Measurements from ENCODE around the gene MIPOL1. TPM values are rescaled to one million over a fixed set of nuclear protein-coding genes. Genes with fewer than 3 reads are reported as not detected.

Gene MIPOL1
- total and polyA plus RNA-seq, 2 of the 13 experiments (the other 11 are each of a cell fraction or from before 2014, with no cell fraction given) = 8.6 to 34.2 TPM

DNA sequence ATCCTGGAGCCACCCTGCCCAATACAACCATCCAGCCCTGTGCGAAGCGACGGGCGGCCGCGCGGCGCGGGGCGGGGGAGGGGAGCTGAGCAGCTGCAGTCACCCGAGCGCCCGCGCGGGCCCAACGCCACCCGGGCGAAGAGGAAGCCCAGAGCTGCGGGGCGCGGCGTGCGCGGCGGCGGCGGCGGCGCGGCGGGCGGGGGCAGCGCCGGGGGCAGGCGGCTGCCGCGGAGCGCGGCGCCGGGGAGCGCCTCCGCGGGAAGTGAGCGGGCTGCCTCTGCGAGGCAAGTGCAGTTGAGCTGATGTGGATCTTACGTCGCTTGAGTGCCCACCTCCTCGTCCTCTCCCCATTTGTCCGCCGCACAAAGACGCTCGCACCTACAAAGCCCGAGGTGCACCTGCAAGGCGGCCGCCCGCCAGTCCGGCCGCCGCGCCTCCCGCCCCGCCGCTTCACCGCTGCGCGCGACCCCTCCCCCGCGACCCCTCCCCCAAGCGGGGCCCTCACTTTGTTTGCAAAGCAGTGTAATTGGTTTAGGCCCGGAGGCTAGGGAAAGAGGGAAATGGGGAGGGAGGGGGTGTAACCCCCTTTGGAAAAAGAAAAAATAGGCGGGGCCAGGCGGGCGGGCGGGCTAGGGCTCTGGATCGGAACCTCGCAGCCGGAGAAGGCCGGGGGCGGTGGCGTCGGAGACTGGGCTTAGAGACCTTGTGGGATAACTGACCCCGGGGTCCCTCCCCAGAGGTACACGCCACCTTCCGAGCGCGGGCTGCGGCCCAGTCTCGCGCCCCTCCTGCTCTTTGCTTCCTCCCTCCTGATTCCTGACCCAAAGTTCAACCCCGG, 397.5 kb downstream of the MIPOL1 start, which contains the start of the genes FOXA1 and TTC6:
Gene FOXA1 (minus strand): TSS at position 279 of the 838 bp plus-strand sequence. CDS start 277 bp downstream, at position 2.
Gene TTC6 (plus strand): TSS at position 659 of the 838 bp plus-strand sequence. CDS start 26,436 bp downstream, outside the sequence.
- Histone ChIP-seq H4K20me1 (ENCODE audit: insufficient read depth, low read length) (no peaks in the 10 kb centered on the region), H3K36me3 (replicated peaks in 1 of 2; ENCODE audit: control insufficient read depth in 1 of 2, insufficient read depth in 2 of 2, low read length in 2 of 2) (peaks cover 14% of the 10 kb centered on the region in 2 experiments), H3K9ac (ENCODE audit: insufficient read depth, low read depth, low read length) (peak within 1 kb of the TSS; percentile 94), H3K79me2 (ENCODE audit: insufficient read depth, low read length) (peaks cover 70% of the 10 kb centered on the region), H3K4me2 (ENCODE audit: low read depth, low read length) (peak within 1 kb of the TSS; percentile 92), H3K4me1 (ENCODE audit: insufficient read depth, low read length) (peaks cover 38% of the 10 kb centered on the region), H3K27ac (ENCODE audit: extremely low read length, insufficient read depth, low read length) (peak within 1 kb of the TSS; percentile 96), H3K27me3 (ENCODE audit: control insufficient read depth in 1 of 2, insufficient read depth in 2 of 2, low read length in 2 of 2) (no peaks in the 10 kb centered on the region; a peak in 1 of 5 replicates), H3K4me3 (replicated peaks in 1 of 3; ENCODE audit: insufficient read depth in 1 of 3, low read depth in 2 of 3, low read length in 3 of 3) (peak within 1 kb of the TSS; percentile 87 to 96 (median 95)), H2AFZ (ENCODE audit: low read length) (peak within 1 kb of the TSS; percentile 66), H3K9me3 (ENCODE audit: low read length) (no peaks in the 10 kb centered on the region)
- intact Hi-C loops (cut with micrococcal nuclease; ENCODE audit: unreplicated experiment) (loop anchor here (1.0 to 5.0 kb wide), 10 partner anchors 30 to 349 kb away; no protein-coding TSS in a partner anchor), in situ Hi-C loops (cut with HindIII; ENCODE audit: extremely low pct_ligation_motif_present, low pct_unique_long_range_greater_than_20kb) (loop anchor here (5.0 kb wide), 1 partner anchor 343 kb away; no protein-coding TSS in a partner anchor)
- 1% methylated on average over 56 of the region's 92 CpGs for WGBS (ENCODE audit: low lambda C conversion rate)
- ATAC-seq (peak; percentile 72), DNase-seq (ENCODE audit: low spot score) (peak; percentile 96), FAIRE-seq (no peak)
- POLR2A ChIA-PET = interaction anchor here (0.8 to 3.3 kb wide), 40 partner anchors 8 to 1770 kb away, joined by 3 to 48 read pairs (median 7); partner anchors contain the start of genes BRMS1L, MIPOL1 and SEC23A
- CTCF ChIA-PET (ENCODE audit: low intra/inter-chr PET ratio, low total read pairs) = interaction anchor here (1.3 to 3.3 kb wide), 6 partner anchors 8 to 364 kb away, joined by 3 to 51 read pairs (median 6); no protein-coding TSS in a partner anchor
- no TSS peak for BruUV-seq (replicated peaks)
- no peak for TF ChIP-seq SMYD3 (CRISPR knock-in tag; IDR thresholded peaks at IDR 0.05)
- TF ChIP-seq ZNF263 (CRISPR knock-in tag; IDR thresholded peaks at IDR 0.05) = no peak
- TF ChIP-seq ARID4A (CRISPR knock-in tag; IDR thresholded peaks at IDR 0.05; ENCODE audit: borderline replicate concordance) = no peak; the same call in 1 of the 2 replicates
- no peak for TF ChIP-seq IRF1 (CRISPR knock-in tag; IDR thresholded peaks at IDR 0.05; ENCODE audit: low read depth)
- TF ChIP-seq NFE2L1 (CRISPR knock-in tag; IDR thresholded peaks at IDR 0.05; ENCODE audit: borderline replicate concordance) = 0 out of 2 replicates have a peak, but pooled peaks have one; percentile 27
- no peak for TF ChIP-seq POLR2AphosphoS2 (IDR thresholded peaks at IDR 0.05; ENCODE audit: low read depth, low read length)
- TF ChIP-seq ARNTL (CRISPR knock-in tag; IDR thresholded peaks at IDR 0.05) = 0 out of 2 replicates have a peak, but pooled peaks have one; percentile 20
- no peak; the same call in 1 of the 2 replicates for TF ChIP-seq THAP7 (CRISPR knock-in tag; IDR thresholded peaks at IDR 0.05)
- TF ChIP-seq GABPA (IDR thresholded peaks at IDR 0.05; ENCODE audit: low read depth, low read length) = no peak
- TF ChIP-seq GABPA (CRISPR knock-in tag; IDR thresholded peaks at IDR 0.05; ENCODE audit: low read depth) = no peak
- no peak for TF ChIP-seq MEF2D (CRISPR knock-in tag; IDR thresholded peaks at IDR 0.05)
- peak in 1 of 2 experiments; percentile 95; a peak in 2 of 4 replicates for TF ChIP-seq POLR2A (IDR thresholded peaks at IDR 0.05; ENCODE audit: insufficient read depth in 1 of 2, low read depth in 2 of 2, low read length in 2 of 2)
- no peak for TF ChIP-seq MYNN (CRISPR knock-in tag; IDR thresholded peaks at IDR 0.05; ENCODE audit: low read depth)
- TF ChIP-seq ZNF589 (CRISPR knock-in tag; conservative IDR thresholded peaks at IDR 0.05) = no peak
- TF ChIP-seq ZFX (CRISPR knock-in tag; IDR thresholded peaks at IDR 0.05; ENCODE audit: low read depth) = no peak
- TF ChIP-seq HMG20B (CRISPR knock-in tag; conservative IDR thresholded peaks at IDR 0.05) = peak; percentile 83; the same call in 1 of the 2 replicates
- TF ChIP-seq NKX3-1 (CRISPR knock-in tag; IDR thresholded peaks at IDR 0.05) = 0 out of 2 replicates have a peak, but pooled peaks have one; percentile 38
